PFSK-1 (cell line): ENCODE measurements around the gene BTBD16.

Experiments
- POLR2AphosphoS5 ChIP-seq: IDR thresholded peaks from 2 replicates; pipeline ENCODE4 v1.6.1; 2012; ENCODE audit warnings: low read depth, mild to moderate bottlenecking, control low read depth, low read length, moderate library complexity
- REST ChIP-seq, 2 experiments: IDR thresholded peaks; 2 replicates each; pipeline versions ENCODE4 v1.6.1 to v1.8.0; 2011 to 2012; ENCODE audit warnings: low read depth in 2 of 2, low read length in 2 of 2, control low read depth in 1 of 2, inconsistent platforms in 1 of 2, mild to moderate bottlenecking in 1 of 2, moderate library complexity in 1 of 2; ENCODE audit not compliant: insufficient read depth in 1 of 2

GRCh38 chr10:122264436-122264835, 6.7 kb upstream of the BTBD16 start:
- TF ChIP-seq REST (IDR thresholded peaks at IDR 0.05; ENCODE audit: insufficient read depth in 1 of 2, low read depth in 2 of 2, low read length in 2 of 2) (no peak), POLR2AphosphoS5 (no peak)
